ENCODE results near the gene TMEM53. TPM values are rescaled to one million over a fixed set of nuclear protein-coding genes. Genes with fewer than 3 reads are reported as not detected.
"Not testable (repeated sequence)": the region's sequence is repeated elsewhere in the genome, so short reads cannot be mapped to it uniquely, and the experiment has no call there.

TMEM53 gene
- total RNA-seq, 1 experiment from 2014 or later = 1.6 TPM

- Histone ChIP-seq H3K4me3 (no peak overlapping the region), H3K27me3 (replicated peaks) (peaks cover 7% of the 10 kb centered on the region; the same call in 1 of the 2 replicates), H3K4me1 (replicated peaks) (peaks cover 21% of the 10 kb centered on the region), H3K36me3 (no peaks in the 10 kb centered on the region), H3K27ac (peak overlapping the region; percentile 78), H3K9me3 (replicated peaks) (no peaks in the 10 kb centered on the region; the same call in 1 of the 2 replicates)
- DNase-seq (ENCODE audit: low read depth in 1 of 2, low spot score in 2 of 2) = peak; percentile 59 to 62
These were observed 33.9 kb upstream of the TMEM53 start for GRCh38 chr1:44707959-44708831.

DNA sequence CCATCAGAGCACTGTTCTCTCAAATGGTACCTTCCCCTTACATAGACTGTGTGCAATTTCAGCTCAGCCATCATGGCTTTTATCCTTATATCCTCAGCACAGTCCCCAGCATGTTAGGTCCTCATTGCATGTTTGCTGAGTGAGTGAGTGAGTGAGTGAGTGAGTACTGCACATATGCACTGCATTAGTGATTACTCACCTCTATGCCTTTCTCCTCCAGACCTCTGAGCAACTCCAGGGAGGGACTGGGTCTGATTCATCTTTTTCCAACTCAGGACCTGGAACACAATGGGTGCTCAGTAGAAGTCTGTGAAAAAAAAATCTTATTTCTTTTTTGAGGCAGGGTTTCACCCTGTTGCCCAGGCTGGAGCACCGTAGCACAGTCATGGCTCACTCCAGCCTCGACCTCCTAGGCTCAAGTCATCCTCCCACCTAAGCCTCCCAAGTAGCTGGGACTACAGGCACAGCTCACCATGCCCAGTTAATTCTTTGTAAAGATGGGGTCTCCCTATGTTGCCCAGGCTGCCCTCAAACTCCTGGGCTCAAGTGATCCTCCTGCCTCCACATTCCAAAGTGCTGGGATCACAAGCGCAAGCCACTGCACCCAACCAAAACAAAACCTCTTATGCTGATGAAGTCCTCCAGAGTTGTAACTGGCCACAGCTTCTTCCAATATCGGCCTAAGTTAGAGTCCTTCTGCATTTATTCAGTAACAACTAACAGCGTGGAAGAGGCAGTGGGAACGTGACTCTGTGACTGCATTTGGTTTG lies 33.0 kb upstream of the TMEM53 start:
- H3K4me3 ChIP-seq = no peak overlapping the region
- peak overlapping the region; percentile 78 for H3K27ac ChIP-seq
- H3K4me1 ChIP-seq (replicated peaks) = peaks cover 21% of the 10 kb centered on the region
- peaks cover 7% of the 10 kb centered on the region; the same call in 1 of the 2 replicates for H3K27me3 ChIP-seq (replicated peaks)
- H3K36me3 ChIP-seq = no peaks in the 10 kb centered on the region
- H3K9me3 ChIP-seq (replicated peaks) = no peaks in the 10 kb centered on the region; the same call in 1 of the 2 replicates
- peak; percentile 86 to 87 for DNase-seq (ENCODE audit: low read depth in 1 of 2, low spot score in 2 of 2)

GRCh38 chr1:44705938-44706337 lies 31.7 kb upstream of the TMEM53 start:
- no peaks in the 10 kb centered on the region; the same call in 1 of the 2 replicates for H3K9me3 ChIP-seq (replicated peaks)
- H3K4me3 ChIP-seq = no peak overlapping the region
- H3K27ac ChIP-seq = no peak overlapping the region
- no peak for DNase-seq (ENCODE audit: low read depth in 1 of 2, low spot score in 2 of 2)
- H3K27me3 ChIP-seq (replicated peaks) = peaks cover 2% of the 10 kb centered on the region; the same call in 1 of the 2 replicates
- H3K36me3 ChIP-seq = no peaks in the 10 kb centered on the region
- peaks cover 21% of the 10 kb centered on the region for H3K4me1 ChIP-seq (replicated peaks)

DNA sequence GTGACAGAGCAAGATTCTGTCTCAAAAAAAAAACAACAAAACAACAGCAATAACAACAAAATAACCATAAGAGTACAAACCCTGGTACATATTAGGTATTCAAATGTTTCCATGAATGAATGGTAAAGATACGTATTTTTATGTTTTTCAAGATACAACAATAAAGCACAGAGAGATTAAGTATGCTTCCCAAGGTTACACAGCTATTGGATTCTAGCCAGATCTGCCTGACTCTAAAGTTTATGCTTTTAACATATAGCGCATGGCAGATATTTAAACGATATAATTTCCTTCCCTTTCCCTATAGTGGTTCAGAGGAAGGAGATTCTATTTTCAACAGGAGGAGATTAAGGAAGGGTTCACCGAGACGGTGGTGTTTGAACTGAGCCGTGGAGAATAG lies 31.2 kb upstream of the TMEM53 start:
- H3K9me3 ChIP-seq (replicated peaks) = no peaks in the 10 kb centered on the region; the same call in 1 of the 2 replicates
- no peaks in the 10 kb centered on the region for H3K36me3 ChIP-seq
- H3K4me1 ChIP-seq (replicated peaks) = peaks cover 21% of the 10 kb centered on the region
- no peak for DNase-seq (ENCODE audit: low read depth in 1 of 2, low spot score in 2 of 2)
- H3K27ac ChIP-seq = no peak overlapping the region
- no peak overlapping the region for H3K4me3 ChIP-seq
- H3K27me3 ChIP-seq (replicated peaks) = no peaks in the 10 kb centered on the region

GRCh38 chr1:44701141-44701573 lies 26.9 kb upstream of the TMEM53 start:
- H3K27ac ChIP-seq = no peak overlapping the region
- no peaks in the 10 kb centered on the region for H3K4me1 ChIP-seq (replicated peaks)
- H3K9me3 ChIP-seq (replicated peaks) = no peaks in the 10 kb centered on the region
- no peaks in the 10 kb centered on the region for H3K27me3 ChIP-seq (replicated peaks)
- H3K4me3 ChIP-seq = no peak overlapping the region
- no peaks in the 10 kb centered on the region for H3K36me3 ChIP-seq
- DNase-seq (ENCODE audit: low read depth in 1 of 2, low spot score in 2 of 2) = no peak

- Histone ChIP-seq H3K36me3 (no peaks in the 10 kb centered on the region), H3K4me1 (replicated peaks) (no peaks in the 10 kb centered on the region), H3K27me3 (replicated peaks) (no peaks in the 10 kb centered on the region), H3K27ac (no peak overlapping the region), H3K9me3 (replicated peaks) (no peaks in the 10 kb centered on the region), H3K4me3 (no peak overlapping the region)
- DNase-seq (ENCODE audit: low read depth in 1 of 2, low spot score in 2 of 2) = no peak
These were observed 26.3 kb upstream of the TMEM53 start for GRCh38 chr1:44700573-44700972.

- not testable (repeated sequence) for H3K27me3 ChIP-seq (replicated peaks); H3K4me1 ChIP-seq (replicated peaks); H3K27ac ChIP-seq; DNase-seq (ENCODE audit: low read depth in 1 of 2, low spot score in 2 of 2); H3K36me3 ChIP-seq; H3K4me3 ChIP-seq; H3K9me3 ChIP-seq (replicated peaks)
These were observed 25.1 kb upstream of the TMEM53 start for GRCh38 chr1:44699375-44699774.

- Histone ChIP-seq H3K9me3 (replicated peaks) (no peaks in the 10 kb centered on the region), H3K36me3 (no peaks in the 10 kb centered on the region), H3K4me3 (no peak overlapping the region), H3K27me3 (replicated peaks) (no peaks in the 10 kb centered on the region), H3K27ac (no peak overlapping the region), H3K4me1 (replicated peaks) (no peaks in the 10 kb centered on the region)
- no peak for DNase-seq (ENCODE audit: low read depth in 1 of 2, low spot score in 2 of 2)
These were observed 23.9 kb upstream of the TMEM53 start for GRCh38 chr1:44698138-44698537.

DNA sequence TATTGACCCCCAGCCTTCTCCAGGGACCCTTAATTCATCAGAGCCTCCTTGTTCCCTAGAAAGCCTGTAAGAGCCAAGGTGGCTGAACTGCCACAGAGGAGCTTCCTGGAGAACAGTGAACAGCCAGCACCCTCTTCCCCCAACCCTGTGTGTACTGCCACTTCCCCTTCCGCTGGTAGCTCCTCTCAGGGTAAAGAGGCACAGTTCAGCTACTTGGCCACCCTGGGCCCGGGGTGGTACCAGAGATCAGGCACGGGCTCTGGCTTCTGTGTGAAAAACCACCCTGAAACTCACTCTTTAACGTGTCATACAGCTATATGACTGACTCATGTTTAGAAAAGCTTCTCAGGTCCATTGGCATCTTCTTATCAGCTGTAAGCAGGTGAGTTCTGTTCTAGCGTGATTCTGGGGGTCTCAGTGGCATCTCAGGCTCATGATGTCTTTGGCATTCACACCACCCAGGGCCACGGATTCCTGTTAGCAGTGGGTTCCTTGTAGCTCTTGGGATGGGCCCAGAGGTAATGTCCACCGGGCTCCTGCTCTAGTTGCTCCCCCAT lies 22.6 kb upstream of the TMEM53 start:
- no peak overlapping the region for H3K27ac ChIP-seq
- H3K36me3 ChIP-seq = no peaks in the 10 kb centered on the region
- H3K9me3 ChIP-seq (replicated peaks) = no peaks in the 10 kb centered on the region
- no peaks in the 10 kb centered on the region for H3K4me1 ChIP-seq (replicated peaks)
- H3K27me3 ChIP-seq (replicated peaks) = no peaks in the 10 kb centered on the region
- no peak for DNase-seq (ENCODE audit: low read depth in 1 of 2, low spot score in 2 of 2)
- no peak overlapping the region for H3K4me3 ChIP-seq

DNA sequence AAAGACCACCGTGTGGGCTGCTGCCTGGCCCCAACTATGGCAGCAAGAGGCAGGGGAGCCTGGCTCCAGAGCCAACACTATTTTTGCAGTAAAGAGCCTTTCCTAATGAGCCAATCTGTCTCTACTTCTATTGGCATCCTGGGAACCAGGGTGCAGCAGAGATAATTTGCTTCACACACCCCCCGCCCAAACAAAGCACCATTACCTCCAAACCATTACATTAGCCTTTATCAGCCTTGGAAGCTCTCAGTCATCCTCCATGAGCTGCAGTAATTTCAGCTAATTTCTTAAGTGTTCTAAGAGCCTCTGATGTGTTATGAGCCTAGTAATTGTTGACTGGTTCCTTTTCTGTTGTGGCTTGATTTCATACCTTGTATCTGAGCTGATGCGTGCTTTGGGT lies 21.8 kb upstream of the TMEM53 start:
- Histone ChIP-seq H3K4me3 (no peak overlapping the region), H3K4me1 (replicated peaks) (no peaks in the 10 kb centered on the region), H3K27me3 (replicated peaks) (no peaks in the 10 kb centered on the region), H3K36me3 (no peaks in the 10 kb centered on the region), H3K9me3 (replicated peaks) (no peaks in the 10 kb centered on the region), H3K27ac (no peak overlapping the region)
- DNase-seq (ENCODE audit: low read depth in 1 of 2, low spot score in 2 of 2) = no peak

GRCh38 chr1:44695671-44696070 lies 21.4 kb upstream of the TMEM53 start:
- Histone ChIP-seq H3K4me1 (replicated peaks) (no peaks in the 10 kb centered on the region), H3K27me3 (replicated peaks) (no peaks in the 10 kb centered on the region), H3K9me3 (replicated peaks) (no peaks in the 10 kb centered on the region), H3K27ac (no peak overlapping the region), H3K36me3 (no peaks in the 10 kb centered on the region), H3K4me3 (no peak overlapping the region)
- DNase-seq (ENCODE audit: low read depth in 1 of 2, low spot score in 2 of 2) = no peak

- Histone ChIP-seq H3K4me1 (replicated peaks) (no peaks in the 10 kb centered on the region), H3K4me3 (no peak overlapping the region), H3K27ac (no peak overlapping the region), H3K36me3 (no peaks in the 10 kb centered on the region), H3K9me3 (replicated peaks) (no peaks in the 10 kb centered on the region), H3K27me3 (replicated peaks) (no peaks in the 10 kb centered on the region)
- no peak for DNase-seq (ENCODE audit: low read depth in 1 of 2, low spot score in 2 of 2)
These were observed 20.7 kb upstream of the TMEM53 start for GRCh38 chr1:44694863-44695478.

DNA sequence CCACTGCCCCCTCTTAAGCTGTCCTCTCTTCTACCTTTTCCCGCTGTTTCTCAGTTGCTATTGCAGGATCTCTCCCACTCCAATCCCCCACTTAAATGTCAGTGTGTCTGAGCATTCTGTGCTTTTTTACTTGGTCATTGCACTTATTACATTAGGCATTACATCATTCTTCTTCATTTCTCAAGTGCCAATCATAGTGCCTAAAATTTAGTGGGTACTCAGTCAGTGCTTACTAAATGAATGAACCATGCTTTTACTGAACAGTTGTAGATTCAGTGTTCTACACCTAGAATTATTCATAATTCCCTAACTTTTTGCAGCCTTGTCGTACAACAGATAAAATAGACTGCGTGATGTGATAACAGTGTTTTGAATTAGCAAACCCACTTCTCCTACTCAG lies 19.6 kb upstream of the TMEM53 start:
- no peaks in the 10 kb centered on the region for H3K36me3 ChIP-seq
- DNase-seq (ENCODE audit: low read depth in 1 of 2, low spot score in 2 of 2) = no peak
- no peaks in the 10 kb centered on the region for H3K4me1 ChIP-seq (replicated peaks)
- H3K27ac ChIP-seq = no peak overlapping the region
- no peak overlapping the region for H3K4me3 ChIP-seq
- H3K9me3 ChIP-seq (replicated peaks) = no peaks in the 10 kb centered on the region
- H3K27me3 ChIP-seq (replicated peaks) = no peaks in the 10 kb centered on the region
